Measurements from ENCODE around the gene PTPRD. TPM values are rescaled to one million over a fixed set of nuclear protein-coding genes. Genes with fewer than 3 reads are reported as not detected.

Gene PTPRD
- total RNA-seq, 1 donor from 2014 or later, result 5.7 TPM

DNA sequence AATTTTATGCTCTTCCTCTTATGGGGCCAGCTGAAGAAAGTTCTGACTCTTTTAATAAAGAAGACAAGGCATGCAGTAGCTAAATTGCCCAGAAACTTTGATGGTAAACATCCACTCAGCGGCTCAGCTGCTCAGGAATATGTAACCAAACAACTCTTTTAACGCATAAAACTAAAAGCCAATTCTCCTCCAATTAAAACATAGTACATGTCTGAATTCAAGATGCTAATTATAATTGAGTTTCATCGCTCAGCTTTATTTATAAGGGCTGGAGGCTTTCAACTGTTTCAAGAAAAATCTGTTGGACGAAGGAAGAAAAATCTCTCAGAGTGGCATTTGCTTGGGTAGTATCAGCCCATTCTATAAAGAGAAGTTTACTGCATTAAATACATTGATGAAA, 359.5 kb downstream of the PTPRD start:
- H3K36me3 Mint-ChIP-seq (ENCODE audit: low read depth), result no peaks in the 10 kb centered on the region
- no peaks in the 10 kb centered on the region for H3K9me3 Mint-ChIP-seq (ENCODE audit: low read depth)
- TF ChIP-seq, protein P1, sequence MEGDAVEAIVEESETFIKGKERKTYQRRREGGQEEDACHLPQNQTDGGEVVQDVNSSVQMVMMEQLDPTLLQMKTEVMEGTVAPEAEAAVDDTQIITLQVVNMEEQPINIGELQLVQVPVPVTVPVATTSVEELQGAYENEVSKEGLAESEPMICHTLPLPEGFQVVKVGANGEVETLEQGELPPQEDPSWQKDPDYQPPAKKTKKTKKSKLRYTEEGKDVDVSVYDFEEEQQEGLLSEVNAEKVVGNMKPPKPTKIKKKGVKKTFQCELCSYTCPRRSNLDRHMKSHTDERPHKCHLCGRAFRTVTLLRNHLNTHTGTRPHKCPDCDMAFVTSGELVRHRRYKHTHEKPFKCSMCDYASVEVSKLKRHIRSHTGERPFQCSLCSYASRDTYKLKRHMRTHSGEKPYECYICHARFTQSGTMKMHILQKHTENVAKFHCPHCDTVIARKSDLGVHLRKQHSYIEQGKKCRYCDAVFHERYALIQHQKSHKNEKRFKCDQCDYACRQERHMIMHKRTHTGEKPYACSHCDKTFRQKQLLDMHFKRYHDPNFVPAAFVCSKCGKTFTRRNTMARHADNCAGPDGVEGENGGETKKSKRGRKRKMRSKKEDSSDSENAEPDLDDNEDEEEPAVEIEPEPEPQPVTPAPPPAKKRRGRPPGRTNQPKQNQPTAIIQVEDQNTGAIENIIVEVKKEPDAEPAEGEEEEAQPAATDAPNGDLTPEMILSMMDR (IDR thresholded peaks at IDR 0.05), result no peak
- H3K27me3 Mint-ChIP-seq (ENCODE audit: low read depth), result no peaks in the 10 kb centered on the region
- no peak overlapping the region for H3K27ac Mint-ChIP-seq (ENCODE audit: unreplicated experiment)
- H3K4me1 Mint-ChIP-seq (ENCODE audit: low read depth), result no peaks in the 10 kb centered on the region
- no peak for DNase-seq (ENCODE audit: low spot score)
- H3K4me3 Mint-ChIP-seq (ENCODE audit: unreplicated experiment), result no peak overlapping the region

DNA sequence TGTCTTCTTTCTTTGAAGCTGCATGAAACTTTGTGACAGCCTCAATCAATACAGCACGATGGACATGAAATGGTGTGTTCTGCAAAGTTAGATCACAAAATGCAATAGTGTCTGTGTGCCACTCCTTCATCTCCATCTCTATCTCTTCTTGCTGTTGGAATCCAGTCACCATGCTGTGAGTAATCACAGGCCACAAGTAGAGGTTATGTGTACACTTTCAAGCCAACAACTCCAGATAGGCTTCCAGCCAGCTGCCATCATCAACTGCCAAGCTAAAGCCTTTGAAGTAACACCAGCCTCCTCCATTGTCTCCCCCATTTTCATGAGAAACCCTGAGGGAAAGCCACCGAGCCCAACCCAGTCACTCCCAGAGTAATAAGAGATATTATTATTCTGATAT, 360.6 kb downstream of the PTPRD start:
- no peaks in the 10 kb centered on the region for H3K36me3 Mint-ChIP-seq (ENCODE audit: low read depth)
- no peak for DNase-seq (ENCODE audit: low spot score)
- TF ChIP-seq, protein P1 (IDR thresholded peaks at IDR 0.05), result no peak
- H3K4me3 Mint-ChIP-seq (ENCODE audit: unreplicated experiment), result no peak overlapping the region
- H3K27me3 Mint-ChIP-seq (ENCODE audit: low read depth), result no peaks in the 10 kb centered on the region
- no peaks in the 10 kb centered on the region for H3K4me1 Mint-ChIP-seq (ENCODE audit: low read depth)
- H3K9me3 Mint-ChIP-seq (ENCODE audit: low read depth), result no peaks in the 10 kb centered on the region
- no peak overlapping the region for H3K27ac Mint-ChIP-seq (ENCODE audit: unreplicated experiment)

DNA sequence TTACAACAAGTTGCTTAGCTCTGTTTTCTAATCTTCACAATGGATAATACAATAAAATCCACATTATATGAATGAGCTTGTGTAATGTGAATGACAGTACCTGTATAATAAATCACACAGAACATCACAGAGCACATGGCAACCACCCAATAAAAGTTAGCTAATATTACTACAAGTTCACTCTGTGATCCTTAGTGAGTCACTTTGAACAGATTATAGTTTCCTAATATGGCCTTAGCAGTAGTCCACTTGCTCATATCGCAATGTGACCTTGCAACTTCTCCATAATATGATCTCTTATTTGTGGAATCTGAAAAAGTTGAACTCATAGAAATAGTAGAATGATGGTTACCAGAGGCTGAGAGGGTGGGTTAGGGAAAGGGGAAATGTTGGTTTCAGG, 361.3 kb downstream of the PTPRD start:
- Mint-ChIP-seq H3K4me1 (ENCODE audit: low read depth) (no peaks in the 10 kb centered on the region), H3K27me3 (ENCODE audit: low read depth) (no peaks in the 10 kb centered on the region), H3K27ac (ENCODE audit: unreplicated experiment) (no peak overlapping the region), H3K9me3 (ENCODE audit: low read depth) (no peaks in the 10 kb centered on the region), H3K4me3 (ENCODE audit: unreplicated experiment) (no peak overlapping the region), H3K36me3 (ENCODE audit: low read depth) (no peaks in the 10 kb centered on the region)
- TF ChIP-seq, protein P1 (IDR thresholded peaks at IDR 0.05), result no peak
- DNase-seq (ENCODE audit: low spot score), result no peak

DNA sequence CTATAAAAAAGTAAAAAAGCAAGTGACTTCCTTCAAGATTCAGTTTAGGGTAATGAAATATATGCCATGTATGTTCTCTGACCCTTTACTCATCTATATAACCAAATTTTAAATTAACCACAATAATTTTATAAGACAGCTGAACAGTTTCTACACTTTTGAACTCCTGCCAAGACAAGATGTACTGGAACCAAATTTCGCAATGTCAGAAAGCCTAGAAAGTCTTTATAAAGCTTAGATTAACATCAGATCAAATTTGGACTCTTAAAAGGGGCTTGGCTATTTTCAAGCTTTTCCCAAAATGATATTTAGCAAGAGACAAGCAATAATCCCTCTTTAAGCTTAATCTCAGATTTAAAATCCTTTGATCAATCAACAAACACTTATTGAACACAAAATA, 362.6 kb downstream of the PTPRD start:
- H3K9me3 Mint-ChIP-seq (ENCODE audit: low read depth), result no peaks in the 10 kb centered on the region
- no peak for DNase-seq (ENCODE audit: low spot score)
- H3K27ac Mint-ChIP-seq (ENCODE audit: unreplicated experiment), result no peak overlapping the region

DNA sequence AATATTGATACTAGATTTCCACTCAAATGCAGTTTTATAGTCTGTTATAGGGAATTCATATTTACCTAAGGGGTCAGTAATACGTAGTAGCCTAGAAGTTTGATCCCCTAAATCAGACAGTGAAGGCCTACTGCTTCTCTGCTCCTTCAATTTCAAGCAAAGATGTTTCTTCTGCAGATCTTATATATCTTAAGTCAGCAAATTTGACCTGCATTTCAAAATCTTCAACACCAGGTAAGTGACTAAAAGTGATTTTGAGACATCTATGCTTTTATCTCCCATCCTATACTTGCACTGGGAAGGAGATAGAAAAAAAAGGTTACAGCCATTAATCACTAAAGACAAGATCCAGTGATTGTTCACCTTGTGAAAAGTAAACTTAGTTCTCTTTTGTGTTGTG, 363.9 kb downstream of the PTPRD start:
- no peaks in the 10 kb centered on the region for H3K27me3 Mint-ChIP-seq (ENCODE audit: low read depth)
- no peaks in the 10 kb centered on the region for H3K9me3 Mint-ChIP-seq (ENCODE audit: low read depth)
- no peak for DNase-seq (ENCODE audit: low spot score)
- no peaks in the 10 kb centered on the region for H3K36me3 Mint-ChIP-seq (ENCODE audit: low read depth)
- TF ChIP-seq, protein P1 (IDR thresholded peaks at IDR 0.05), result no peak
- no peaks in the 10 kb centered on the region for H3K4me1 Mint-ChIP-seq (ENCODE audit: low read depth)
- no peak overlapping the region for H3K27ac Mint-ChIP-seq (ENCODE audit: unreplicated experiment)
- no peak overlapping the region for H3K4me3 Mint-ChIP-seq (ENCODE audit: unreplicated experiment)

More for the DNA sequence above, 362.6 kb downstream of the PTPRD start:
- Mint-ChIP-seq H3K36me3 (ENCODE audit: low read depth) (no peaks in the 10 kb centered on the region), H3K27me3 (ENCODE audit: low read depth) (no peaks in the 10 kb centered on the region), H3K4me3 (ENCODE audit: unreplicated experiment) (no peak overlapping the region), H3K4me1 (ENCODE audit: low read depth) (no peaks in the 10 kb centered on the region)
- TF ChIP-seq, protein P1 (IDR thresholded peaks at IDR 0.05), result no peak

Data from chondrocyte (in vitro differentiated cells).